H9 (cell line): ENCODE measurements around the gene BCHE. TPM values are rescaled to one million over a fixed set of nuclear protein-coding genes. Genes with fewer than 3 reads are reported as not detected.

Experiments
- DNase-seq: peaks from one replicate; pipeline ENCODE4 v3.0.0-alpha.2; 2017
- H2AFZ ChIP-seq: one replicate; pipeline ENCODE4 v1.6.1; 2013; ENCODE audit warnings: mild to moderate bottlenecking, low read length, control low read depth, moderate library complexity
- H2AK5ac ChIP-seq: 2 replicates; pipeline ENCODE4 v1.6.1; 2013; ENCODE audit warnings: low read length, control low read depth, mixed read lengths; ENCODE audit not compliant: insufficient read length
- H2BK120ac ChIP-seq: one replicate; pipeline ENCODE4 v1.6.1; 2013; ENCODE audit warnings: low read depth, mild to moderate bottlenecking, low read length, control low read depth, inconsistent platforms; ENCODE audit not compliant: poor library complexity, severe bottlenecking
- H2BK12ac ChIP-seq: 2 replicates; pipeline ENCODE4 v1.6.1; 2013; ENCODE audit warnings: low read length, control low read depth, mixed read lengths, low read depth; ENCODE audit not compliant: insufficient read length
- H2BK15ac ChIP-seq: 2 replicates; pipeline ENCODE4 v1.6.1; 2013; ENCODE audit warnings: low read depth, low read length, control low read depth
- H2BK20ac ChIP-seq: one replicate; pipeline ENCODE4 v1.6.1; 2013; ENCODE audit warnings: low read depth, mild to moderate bottlenecking, low read length, control low read depth, inconsistent platforms; ENCODE audit not compliant: poor library complexity, severe bottlenecking
- H2BK5ac ChIP-seq: 2 replicates; pipeline ENCODE4 v1.6.1; 2013; ENCODE audit warnings: low read length, control low read depth, mixed read lengths; ENCODE audit not compliant: insufficient read length
- H3K14ac ChIP-seq: 2 replicates; pipeline ENCODE4 v1.6.1; 2013; ENCODE audit warnings: low read length, control low read depth; ENCODE audit not compliant: insufficient read depth
- H3K18ac ChIP-seq: 2 replicates; pipeline ENCODE4 v1.6.1; 2013; ENCODE audit warnings: low read depth, mild to moderate bottlenecking, mixed read lengths, low read length, control low read depth; ENCODE audit not compliant: insufficient read length
- H3K23ac ChIP-seq: 2 replicates; pipeline ENCODE4 v1.6.1; 2013; ENCODE audit warnings: low read length, control low read depth, mixed read lengths, low read depth; ENCODE audit not compliant: insufficient read length
- H3K23me2 ChIP-seq: 2 replicates; pipeline ENCODE4 v1.6.1; 2013; ENCODE audit warnings: low read depth, mild to moderate bottlenecking, mixed read lengths, low read length, control low read depth; ENCODE audit not compliant: insufficient read length, poor library complexity, severe bottlenecking
- H3K27ac ChIP-seq: 2 replicates; pipeline ENCODE4 v1.5.1; 2013; ENCODE audit warnings: low read length, control low read depth, mixed read lengths, low read depth; ENCODE audit not compliant: insufficient read length
- H3K27me3 ChIP-seq: 2 replicates; pipeline ENCODE4 v1.6.1; 2013; ENCODE audit warnings: low read length, control low read depth, inconsistent platforms; ENCODE audit not compliant: insufficient read depth
- H3K4ac ChIP-seq: 2 replicates; pipeline ENCODE4 v1.6.1; 2013; ENCODE audit warnings: low read depth, mild to moderate bottlenecking, control low read depth, inconsistent platforms, low read length, moderate library complexity
- H3K4me1 ChIP-seq: 2 replicates; pipeline ENCODE4 v1.6.1; 2013; ENCODE audit warnings: low read length, control low read depth, inconsistent platforms; ENCODE audit not compliant: insufficient read depth
- H3K4me2 ChIP-seq: 2 replicates; pipeline ENCODE4 v1.6.1; 2013; ENCODE audit warnings: low read length, control low read depth, mixed read lengths; ENCODE audit not compliant: insufficient read length, insufficient read depth
- H3K56ac ChIP-seq: 2 replicates; pipeline ENCODE4 v1.6.1; 2013; ENCODE audit warnings: low read depth, mild to moderate bottlenecking, mixed read lengths, low read length, control low read depth; ENCODE audit not compliant: insufficient read length
- H3K79me1 ChIP-seq: 2 replicates; pipeline ENCODE4 v1.6.1; 2013; ENCODE audit warnings: low read depth, mild to moderate bottlenecking, moderate library complexity, low read length, control low read depth, inconsistent platforms; ENCODE audit not compliant: insufficient read depth, poor library complexity, severe bottlenecking
- H3K79me2 ChIP-seq: 2 replicates; pipeline ENCODE4 v1.6.1; 2013; ENCODE audit warnings: low read length, control low read depth, inconsistent platforms; ENCODE audit not compliant: insufficient read depth
- H3K9ac ChIP-seq: 2 replicates; pipeline ENCODE4 v1.6.1; 2013; ENCODE audit warnings: low read length, control low read depth, mixed read lengths; ENCODE audit not compliant: insufficient read length; ENCODE audit errors: extremely low read depth
- H3K9me3 ChIP-seq: one replicate; pipeline ENCODE4 v1.6.1; 2013; ENCODE audit warnings: low read depth, low read length, inconsistent platforms; ENCODE audit not compliant: control insufficient read depth
- H3T11ph ChIP-seq: one replicate; pipeline ENCODE4 v1.6.1; 2013; ENCODE audit warnings: mild to moderate bottlenecking, low read length, control low read depth, inconsistent platforms
- H4K20me1 ChIP-seq: one replicate; pipeline ENCODE4 v1.6.1; 2013; ENCODE audit not compliant: control insufficient read depth, insufficient read length, insufficient read depth
- H4K5ac ChIP-seq: 2 replicates; pipeline ENCODE4 v1.6.1; 2013; ENCODE audit warnings: low read depth, mild to moderate bottlenecking, mixed read lengths, low read length, control low read depth; ENCODE audit not compliant: insufficient read length
- H4K8ac ChIP-seq: replicated peaks from 2 replicates; pipeline ENCODE4 v1.6.1; 2013; ENCODE audit warnings: low read length, control low read depth, mixed read lengths, low read depth; ENCODE audit not compliant: insufficient read length
- H4K91ac ChIP-seq: 2 replicates; pipeline ENCODE4 v1.6.1; 2013; ENCODE audit warnings: low read depth, mild to moderate bottlenecking, moderate library complexity, mixed read lengths, low read length, control low read depth; ENCODE audit not compliant: insufficient read length
- H3K27ac Mint-ChIP-seq, 3 experiments: 2 replicates in 2 of 3; 3 replicates in 1 of 3; pipeline ENCODE4 v1.8.0; 2020 to 2021; ENCODE audit warnings: mixed read lengths in 3 of 3, mild to moderate bottlenecking in 1 of 3, moderate library complexity in 1 of 3
- H3K27me3 Mint-ChIP-seq: 2 replicates; pipeline ENCODE4 v1.8.0; 2021; ENCODE audit warnings: low read depth, mild to moderate bottlenecking, moderate library complexity, mixed read lengths
- H3K36me3 Mint-ChIP-seq, 3 experiments: 2 replicates in 2 of 3; 3 replicates in 1 of 3; pipeline ENCODE4 v1.8.0; 2020 to 2021; ENCODE audit warnings: low read depth in 3 of 3, mixed read lengths in 3 of 3; ENCODE audit not compliant: insufficient read depth in 1 of 3
- H3K4me1 Mint-ChIP-seq, 2 experiments: 2 replicates each; pipeline ENCODE4 v1.8.0; 2020; ENCODE audit warnings: mixed read lengths in 2 of 2
- H3K4me3 Mint-ChIP-seq, 2 experiments: 2 replicates in 1 of 2; 3 replicates in 1 of 2; pipeline ENCODE4 v1.8.0; 2020 to 2021; ENCODE audit warnings: mild to moderate bottlenecking in 2 of 2, mixed read lengths in 2 of 2, moderate library complexity in 1 of 2
- H3K9me3 Mint-ChIP-seq, 2 experiments: 2 replicates in 1 of 2; 3 replicates in 1 of 2; pipeline ENCODE4 v1.8.0; 2020; ENCODE audit warnings: mild to moderate bottlenecking in 2 of 2, mixed read lengths in 2 of 2, moderate library complexity in 1 of 2
- total RNA-seq: library from RNA; stranded (reverse); gene quantifications from 2 replicates; pipeline ENCODE4 v1.2.1, GENCODE V29; 2021
- TF ChIP-seq, protein P1 (sequence below): fragments of 200-600 bp; sonication (generic); conservative IDR thresholded peaks from 3 replicates; pipeline ENCODE4 v1.8.0; 2021; ENCODE audit warnings: antibody characterized with exemption, mild to moderate bottlenecking

BCHE gene
- total RNA-seq, 1 experiment from 2014 or later, result 1.4 TPM

DNA sequence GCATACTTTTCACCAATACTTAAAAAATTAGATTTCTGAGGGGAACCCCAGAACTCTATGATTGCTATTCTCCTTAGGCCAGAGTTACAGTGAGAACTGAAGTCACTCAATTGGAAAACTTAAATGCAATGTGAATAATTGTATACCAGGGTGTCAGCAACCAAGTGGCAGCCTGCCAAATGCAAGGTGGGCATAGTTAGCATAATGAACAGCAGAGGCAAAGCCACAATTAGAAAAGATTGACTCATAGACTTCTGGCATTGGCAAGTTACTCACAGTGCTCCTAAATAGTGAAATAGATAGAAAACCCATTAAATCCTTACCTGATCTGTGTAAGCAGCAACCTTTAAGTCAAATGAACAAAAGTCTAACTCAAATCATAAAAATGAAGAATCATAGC, 94.9 kb downstream of the BCHE start:
- H2BK20ac ChIP-seq, result no peak overlapping the region
- no peaks in the 10 kb centered on the region for H3K4me1 Mint-ChIP-seq
- no peak overlapping the region for H3K14ac ChIP-seq
- no peaks in the 10 kb centered on the region for H3K79me1 ChIP-seq
- H3K4me2 ChIP-seq, result no peak overlapping the region
- H3K23ac ChIP-seq, result no peak overlapping the region
- H3K9me3 Mint-ChIP-seq, result no peaks in the 10 kb centered on the region
- H4K5ac ChIP-seq, result no peak overlapping the region
- H3K27ac Mint-ChIP-seq, result no peak overlapping the region
- no peak overlapping the region for H2BK12ac ChIP-seq
- H3K23me2 ChIP-seq, result no peaks in the 10 kb centered on the region
- no peak overlapping the region for H3K18ac ChIP-seq
- H3K79me2 ChIP-seq, result no peaks in the 10 kb centered on the region
- no peak overlapping the region for H2BK120ac ChIP-seq
- H3K56ac ChIP-seq, result no peak overlapping the region
- no peaks in the 10 kb centered on the region for H3K27me3 Mint-ChIP-seq
- H4K91ac ChIP-seq, result no peak overlapping the region
- no peaks in the 10 kb centered on the region for H3K9me3 ChIP-seq
- no peak overlapping the region for H3K27ac ChIP-seq
- H4K20me1 ChIP-seq, result no peaks in the 10 kb centered on the region
- no peak overlapping the region for H3K9ac ChIP-seq
- no peak overlapping the region for H3K4ac ChIP-seq
- H2BK5ac ChIP-seq, result no peak overlapping the region
- no peak for DNase-seq
- H4K8ac ChIP-seq, result no peak overlapping the region
- no peak overlapping the region for H3T11ph ChIP-seq
- H2BK15ac ChIP-seq, result no peak overlapping the region
- no peak overlapping the region for H2AFZ ChIP-seq
- H3K4me3 Mint-ChIP-seq, result no peak overlapping the region
- TF ChIP-seq, protein P1, sequence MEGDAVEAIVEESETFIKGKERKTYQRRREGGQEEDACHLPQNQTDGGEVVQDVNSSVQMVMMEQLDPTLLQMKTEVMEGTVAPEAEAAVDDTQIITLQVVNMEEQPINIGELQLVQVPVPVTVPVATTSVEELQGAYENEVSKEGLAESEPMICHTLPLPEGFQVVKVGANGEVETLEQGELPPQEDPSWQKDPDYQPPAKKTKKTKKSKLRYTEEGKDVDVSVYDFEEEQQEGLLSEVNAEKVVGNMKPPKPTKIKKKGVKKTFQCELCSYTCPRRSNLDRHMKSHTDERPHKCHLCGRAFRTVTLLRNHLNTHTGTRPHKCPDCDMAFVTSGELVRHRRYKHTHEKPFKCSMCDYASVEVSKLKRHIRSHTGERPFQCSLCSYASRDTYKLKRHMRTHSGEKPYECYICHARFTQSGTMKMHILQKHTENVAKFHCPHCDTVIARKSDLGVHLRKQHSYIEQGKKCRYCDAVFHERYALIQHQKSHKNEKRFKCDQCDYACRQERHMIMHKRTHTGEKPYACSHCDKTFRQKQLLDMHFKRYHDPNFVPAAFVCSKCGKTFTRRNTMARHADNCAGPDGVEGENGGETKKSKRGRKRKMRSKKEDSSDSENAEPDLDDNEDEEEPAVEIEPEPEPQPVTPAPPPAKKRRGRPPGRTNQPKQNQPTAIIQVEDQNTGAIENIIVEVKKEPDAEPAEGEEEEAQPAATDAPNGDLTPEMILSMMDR, result no peak
- no peaks in the 10 kb centered on the region for H3K36me3 Mint-ChIP-seq
- no peaks in the 10 kb centered on the region for H3K27me3 ChIP-seq
- H3K4me1 ChIP-seq, result no peaks in the 10 kb centered on the region
- H2AK5ac ChIP-seq, result no peak overlapping the region
